ENCODE measurements around the gene LMBR1. TPM values are rescaled to one million over a fixed set of nuclear protein-coding genes. Genes with fewer than 3 reads are reported as not detected.

Gene LMBR1
- total RNA-seq, 1 donor, result 39.4 TPM

DNA sequence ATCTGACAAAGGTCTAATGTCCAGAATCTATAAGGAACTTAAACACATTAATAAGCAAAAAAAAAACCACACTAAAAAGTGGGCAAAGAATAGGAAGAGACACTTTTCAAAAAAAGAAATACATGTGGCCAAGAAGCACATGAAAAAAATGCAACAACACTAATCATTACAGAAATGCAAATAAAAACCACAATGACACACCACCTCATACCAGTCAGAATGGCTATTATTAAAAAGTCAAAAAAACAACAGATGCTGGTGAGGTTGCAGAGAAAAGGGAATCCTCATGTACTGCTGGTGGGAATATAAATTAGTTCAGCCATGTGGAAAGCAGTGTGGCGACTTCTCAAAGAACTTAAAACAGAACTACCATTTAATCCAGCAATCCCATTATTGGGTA is 119.0 kb downstream of the LMBR1 start:
- Histone ChIP-seq H3K4me3 (ENCODE audit: insufficient read depth, low read length) (no peak overlapping the region), H2AFZ (ENCODE audit: low read length) (no peak overlapping the region), H3K27ac (ENCODE audit: low read depth, low read length) (no peak overlapping the region), H3K36me3 (ENCODE audit: insufficient read depth, low read length) (no peaks in the 10 kb centered on the region), H3K27me3 (ENCODE audit: insufficient read depth, low read length) (no peaks in the 10 kb centered on the region), H3K4me2 (ENCODE audit: insufficient read depth, low read length) (no peak overlapping the region), H4K20me1 (ENCODE audit: insufficient read depth, low read length) (no peaks in the 10 kb centered on the region), H3K4me1 (ENCODE audit: insufficient read depth, low read length) (no peaks in the 10 kb centered on the region), H3K79me2 (ENCODE audit: insufficient read depth, low read length) (no peaks in the 10 kb centered on the region), H3K9me3 (ENCODE audit: low read depth, low read length) (no peaks in the 10 kb centered on the region)
- no peak for DNase-seq (ENCODE audit: insufficient read length, low spot score, missing footprints)
- TF ChIP-seq, protein P1, sequence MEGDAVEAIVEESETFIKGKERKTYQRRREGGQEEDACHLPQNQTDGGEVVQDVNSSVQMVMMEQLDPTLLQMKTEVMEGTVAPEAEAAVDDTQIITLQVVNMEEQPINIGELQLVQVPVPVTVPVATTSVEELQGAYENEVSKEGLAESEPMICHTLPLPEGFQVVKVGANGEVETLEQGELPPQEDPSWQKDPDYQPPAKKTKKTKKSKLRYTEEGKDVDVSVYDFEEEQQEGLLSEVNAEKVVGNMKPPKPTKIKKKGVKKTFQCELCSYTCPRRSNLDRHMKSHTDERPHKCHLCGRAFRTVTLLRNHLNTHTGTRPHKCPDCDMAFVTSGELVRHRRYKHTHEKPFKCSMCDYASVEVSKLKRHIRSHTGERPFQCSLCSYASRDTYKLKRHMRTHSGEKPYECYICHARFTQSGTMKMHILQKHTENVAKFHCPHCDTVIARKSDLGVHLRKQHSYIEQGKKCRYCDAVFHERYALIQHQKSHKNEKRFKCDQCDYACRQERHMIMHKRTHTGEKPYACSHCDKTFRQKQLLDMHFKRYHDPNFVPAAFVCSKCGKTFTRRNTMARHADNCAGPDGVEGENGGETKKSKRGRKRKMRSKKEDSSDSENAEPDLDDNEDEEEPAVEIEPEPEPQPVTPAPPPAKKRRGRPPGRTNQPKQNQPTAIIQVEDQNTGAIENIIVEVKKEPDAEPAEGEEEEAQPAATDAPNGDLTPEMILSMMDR (IDR thresholded peaks at IDR 0.05; ENCODE audit: extremely low read depth, low read depth, low read length), result no peak

DNA sequence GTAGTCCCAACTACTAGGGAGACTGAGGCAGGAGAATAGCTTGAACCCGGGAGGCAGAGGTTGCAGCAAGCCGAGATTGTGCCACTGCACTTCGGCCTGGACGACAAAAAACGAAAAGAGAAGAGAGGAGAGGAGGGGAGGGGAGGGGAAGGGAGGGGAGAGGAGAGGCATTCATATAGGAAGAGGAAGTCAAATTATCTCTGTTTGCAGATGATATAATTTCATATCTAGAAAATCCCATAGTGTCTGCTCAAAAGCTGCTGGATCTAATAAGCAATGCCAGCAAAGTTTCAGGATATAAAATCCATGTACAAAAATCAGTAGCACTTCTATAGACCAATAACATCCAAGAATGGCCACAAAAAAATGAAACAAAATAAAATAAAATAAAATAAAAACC is 120.3 kb downstream of the LMBR1 start:
- Histone ChIP-seq H2AFZ (ENCODE audit: low read length) (no peak overlapping the region), H3K36me3 (ENCODE audit: insufficient read depth, low read length) (no peaks in the 10 kb centered on the region), H3K4me1 (ENCODE audit: insufficient read depth, low read length) (no peaks in the 10 kb centered on the region), H3K9me3 (ENCODE audit: low read depth, low read length) (no peaks in the 10 kb centered on the region), H3K27me3 (ENCODE audit: insufficient read depth, low read length) (no peaks in the 10 kb centered on the region), H3K4me3 (ENCODE audit: insufficient read depth, low read length) (no peak overlapping the region), H3K4me2 (ENCODE audit: insufficient read depth, low read length) (no peak overlapping the region), H3K27ac (ENCODE audit: low read depth, low read length) (no peak overlapping the region), H4K20me1 (ENCODE audit: insufficient read depth, low read length) (no peaks in the 10 kb centered on the region), H3K79me2 (ENCODE audit: insufficient read depth, low read length) (no peaks in the 10 kb centered on the region)
- DNase-seq (ENCODE audit: insufficient read length, low spot score, missing footprints), result no peak
- TF ChIP-seq, protein P1 (IDR thresholded peaks at IDR 0.05; ENCODE audit: extremely low read depth, low read depth, low read length), result no peak

DNA sequence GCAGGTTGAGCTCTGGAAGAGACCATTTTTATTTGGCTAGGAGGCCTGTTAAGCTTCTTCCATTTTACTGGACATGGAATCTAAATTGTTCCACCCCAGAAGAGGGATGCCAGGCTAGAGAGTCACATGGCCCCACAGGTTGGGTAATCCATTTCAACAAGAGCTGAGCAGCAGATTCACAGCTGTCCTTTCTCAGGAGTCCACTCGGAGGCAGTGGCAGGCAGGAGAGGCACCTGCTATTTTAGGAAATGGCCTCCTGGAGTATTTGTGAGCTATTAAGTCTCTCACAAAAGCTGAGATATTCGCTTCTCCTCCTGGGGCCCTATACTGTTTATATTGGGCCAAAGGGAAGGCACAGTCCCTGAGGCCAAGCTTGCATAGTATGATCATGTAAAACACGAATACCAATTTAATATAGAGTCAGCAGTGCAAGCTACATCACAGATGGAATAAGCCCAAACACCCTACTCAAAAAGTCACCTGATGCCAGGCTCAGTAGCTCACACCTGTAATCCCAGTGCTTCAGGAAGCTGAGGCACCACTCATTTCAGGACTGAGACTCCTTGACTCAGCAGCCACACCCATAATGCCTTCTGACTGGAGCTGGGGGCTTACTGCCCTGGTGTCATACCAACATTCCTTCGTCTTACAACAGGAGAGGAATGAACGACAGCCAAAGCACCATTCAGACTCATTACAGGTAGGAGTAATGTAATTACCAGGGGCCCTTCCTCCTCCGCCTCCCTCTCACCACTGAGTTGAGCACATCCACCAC is 124.1 kb downstream of the LMBR1 start:
- TF ChIP-seq, protein P1 (IDR thresholded peaks at IDR 0.05; ENCODE audit: extremely low read depth, low read depth, low read length), result no peak
- no peak overlapping the region for H2AFZ ChIP-seq (ENCODE audit: low read length)
- peak; percentile 50 for DNase-seq (ENCODE audit: insufficient read length, low spot score, missing footprints)
- no peaks in the 10 kb centered on the region for H4K20me1 ChIP-seq (ENCODE audit: insufficient read depth, low read length)
- no peaks in the 10 kb centered on the region for H3K9me3 ChIP-seq (ENCODE audit: low read depth, low read length)
- no peaks in the 10 kb centered on the region for H3K4me1 ChIP-seq (ENCODE audit: insufficient read depth, low read length)
- H3K4me3 ChIP-seq (ENCODE audit: insufficient read depth, low read length), result no peak overlapping the region
- H3K4me2 ChIP-seq (ENCODE audit: insufficient read depth, low read length), result no peak overlapping the region
- H3K27ac ChIP-seq (ENCODE audit: low read depth, low read length), result no peak overlapping the region
- no peaks in the 10 kb centered on the region for H3K36me3 ChIP-seq (ENCODE audit: insufficient read depth, low read length)
- no peaks in the 10 kb centered on the region for H3K27me3 ChIP-seq (ENCODE audit: insufficient read depth, low read length)
- no peaks in the 10 kb centered on the region for H3K79me2 ChIP-seq (ENCODE audit: insufficient read depth, low read length)

DNA sequence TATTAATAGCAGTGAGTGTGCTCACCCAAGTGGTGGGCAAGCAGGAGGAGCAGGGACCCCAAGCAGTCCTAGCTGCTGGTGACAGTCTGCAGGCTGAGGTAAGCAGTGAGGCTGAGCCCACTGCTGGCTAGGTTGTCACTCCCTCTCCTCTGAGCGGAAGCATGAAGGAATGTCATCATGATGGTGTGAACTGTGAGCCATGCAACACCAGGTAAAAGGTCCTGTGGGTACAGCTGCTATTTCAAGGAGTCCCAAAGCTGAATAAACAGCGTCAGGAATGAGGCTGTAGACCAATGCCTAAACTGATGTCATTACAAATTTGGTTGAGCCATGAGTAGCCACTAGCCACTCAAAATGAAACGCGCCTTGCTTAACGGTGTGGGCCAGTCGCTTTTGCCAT is 126.3 kb downstream of the LMBR1 start:
- no peaks in the 10 kb centered on the region for H3K79me2 ChIP-seq (ENCODE audit: insufficient read depth, low read length)
- TF ChIP-seq, protein P1 (IDR thresholded peaks at IDR 0.05; ENCODE audit: extremely low read depth, low read depth, low read length), result no peak
- H3K4me3 ChIP-seq (ENCODE audit: insufficient read depth, low read length), result no peak overlapping the region
- no peak overlapping the region for H3K27ac ChIP-seq (ENCODE audit: low read depth, low read length)
- no peaks in the 10 kb centered on the region for H3K27me3 ChIP-seq (ENCODE audit: insufficient read depth, low read length)
- H3K4me1 ChIP-seq (ENCODE audit: insufficient read depth, low read length), result no peaks in the 10 kb centered on the region
- no peaks in the 10 kb centered on the region for H3K36me3 ChIP-seq (ENCODE audit: insufficient read depth, low read length)
- no peaks in the 10 kb centered on the region for H4K20me1 ChIP-seq (ENCODE audit: insufficient read depth, low read length)
- no peak overlapping the region for H3K4me2 ChIP-seq (ENCODE audit: insufficient read depth, low read length)
- H2AFZ ChIP-seq (ENCODE audit: low read length), result no peak overlapping the region
- DNase-seq (ENCODE audit: insufficient read length, low spot score, missing footprints), result no peak
- H3K9me3 ChIP-seq (ENCODE audit: low read depth, low read length), result no peaks in the 10 kb centered on the region
